ENCODE results near the gene TBCA.
"Not testable (repeated sequence)": the region's sequence is repeated elsewhere in the genome, so short reads cannot be mapped to it uniquely, and the experiment has no call there.

The TBCA gene

GRCh38 chr5:77772729-77773128 is 3.4 kb downstream of the TBCA start:
- DNase-seq (ENCODE audit: low spot score), result no peak

DNA sequence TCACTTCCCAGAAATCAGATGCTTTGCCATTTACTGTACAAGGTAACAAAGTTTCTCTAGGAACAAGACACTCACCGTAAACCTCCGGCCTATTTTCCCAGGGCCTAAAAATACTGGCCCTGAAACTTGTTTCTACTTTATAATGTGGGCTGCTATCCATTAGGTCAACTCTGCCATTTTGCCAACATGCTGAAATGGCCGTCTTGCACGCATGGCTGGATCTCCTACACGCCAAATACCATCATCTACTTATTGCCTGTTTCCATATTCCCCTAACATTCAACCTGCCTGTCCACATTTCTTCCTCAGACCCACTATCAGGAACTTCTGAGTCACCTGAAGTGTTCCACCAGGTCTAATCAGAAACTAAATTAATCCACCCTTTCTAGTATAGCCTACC is 4.7 kb downstream of the TBCA start:
- no peak for DNase-seq (ENCODE audit: low spot score)

DNA sequence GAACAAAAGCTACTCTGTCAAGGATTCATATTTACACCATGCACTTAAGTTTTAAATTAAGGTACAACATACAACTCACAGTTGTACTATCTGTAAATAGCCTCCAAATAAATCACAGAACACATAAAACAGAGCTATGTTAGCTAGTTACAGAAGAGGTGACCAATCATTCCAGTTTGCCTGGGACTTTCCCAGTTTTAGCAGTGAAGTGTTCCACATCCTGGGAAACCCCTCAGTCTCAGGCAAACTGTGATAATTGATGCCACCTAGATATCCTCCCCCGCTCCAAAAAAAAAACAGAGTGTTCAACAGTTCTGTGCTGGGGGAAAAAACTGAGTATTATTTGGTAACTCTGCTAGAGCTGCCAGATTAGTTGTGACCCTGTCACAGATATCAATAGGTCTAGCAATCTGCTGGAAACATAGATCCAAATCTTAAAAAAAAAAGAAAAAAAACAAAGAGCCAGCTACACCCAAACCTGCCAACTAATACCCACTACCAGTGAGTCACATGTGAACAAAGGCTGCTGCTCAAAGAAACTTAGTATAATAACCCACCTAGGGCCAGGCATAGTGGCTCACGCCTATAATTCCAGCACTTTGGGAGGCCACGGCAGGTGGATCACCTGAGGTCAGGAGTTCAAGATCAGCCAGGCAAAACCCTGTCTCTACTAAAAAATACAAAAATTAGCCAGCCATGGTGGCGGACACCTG is 5.7 kb downstream of the TBCA start:
- DNase-seq (ENCODE audit: low spot score), result no peak

DNA sequence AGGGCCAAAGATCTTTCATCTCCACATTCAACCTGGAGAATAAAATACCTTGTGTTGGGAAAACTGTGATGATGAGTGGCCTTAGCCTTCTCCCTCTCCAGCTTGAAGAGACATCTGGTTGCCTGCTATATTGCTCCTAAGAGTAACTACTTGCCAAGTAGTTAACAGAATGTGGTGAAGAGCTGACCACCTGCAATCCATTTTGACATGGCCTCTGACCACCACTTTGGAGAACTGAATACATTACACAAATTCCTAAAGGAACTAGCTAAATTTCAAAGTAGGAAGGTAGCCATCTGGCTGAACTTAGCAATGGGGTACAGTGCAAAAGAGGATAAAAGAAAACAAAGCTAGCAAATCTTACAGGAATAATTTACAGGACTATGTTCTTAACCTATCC is 7.2 kb downstream of the TBCA start:
- DNase-seq (ENCODE audit: low spot score), result no peak

DNA sequence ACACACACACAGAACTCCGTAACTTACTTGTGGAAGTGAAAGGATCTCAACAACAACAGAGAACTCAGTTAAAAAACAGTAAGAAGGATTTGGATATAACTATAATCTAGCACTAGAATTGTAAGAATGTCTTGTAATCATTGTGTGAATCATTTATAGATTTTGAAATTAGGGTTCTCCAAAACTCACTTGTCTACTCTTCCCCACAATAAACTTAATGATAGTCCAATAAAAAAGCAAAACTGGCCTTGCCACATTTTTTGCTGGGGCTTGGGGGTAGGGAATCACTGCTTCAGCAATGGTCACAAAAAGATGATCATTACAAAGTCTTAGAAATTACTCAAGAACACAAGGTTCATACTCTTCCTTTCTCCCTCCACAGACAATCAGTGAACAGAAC is 8.8 kb downstream of the TBCA start:
- no peak for DNase-seq (ENCODE audit: low spot score)

GRCh38 chr5:77761606-77762005 is 14.5 kb downstream of the TBCA start:
- peak; percentile 45 for DNase-seq (ENCODE audit: low spot score)

GRCh38 chr5:77758141-77758938 is 17.8 kb downstream of the TBCA start:
- no peak for DNase-seq (ENCODE audit: low spot score)

- DNase-seq (ENCODE audit: low spot score), result no peak
Observed at GRCh38 chr5:77751328-77752023, 24.7 kb downstream of the TBCA start.

- DNase-seq (ENCODE audit: low spot score), result not testable (repeated sequence)
Observed at GRCh38 chr5:77750928-77751327, 25.2 kb downstream of the TBCA start.

- DNase-seq (ENCODE audit: low spot score), result no peak
Observed at GRCh38 chr5:77748160-77748559, 28.0 kb downstream of the TBCA start.

DNA sequence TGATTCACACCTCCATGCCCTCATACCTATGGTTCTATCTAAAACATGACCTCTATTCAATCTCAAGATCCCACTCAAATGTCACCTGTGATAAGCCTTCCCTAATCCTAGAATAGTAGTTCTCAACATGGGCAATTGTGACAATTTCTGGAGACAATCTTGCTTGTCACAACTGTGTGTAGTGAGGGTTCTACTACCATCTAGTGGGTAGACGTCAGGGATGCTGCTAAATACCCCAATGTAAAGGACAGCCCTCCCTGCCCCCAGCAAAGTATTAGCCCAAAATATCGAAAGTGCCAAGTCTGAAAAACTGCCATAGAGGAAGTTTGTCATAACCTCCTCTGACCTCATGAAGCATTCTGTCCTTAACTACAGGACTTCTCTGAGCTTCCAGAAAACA is 32.0 kb downstream of the TBCA start:
- DNase-seq (ENCODE audit: low spot score), result no peak

DNA sequence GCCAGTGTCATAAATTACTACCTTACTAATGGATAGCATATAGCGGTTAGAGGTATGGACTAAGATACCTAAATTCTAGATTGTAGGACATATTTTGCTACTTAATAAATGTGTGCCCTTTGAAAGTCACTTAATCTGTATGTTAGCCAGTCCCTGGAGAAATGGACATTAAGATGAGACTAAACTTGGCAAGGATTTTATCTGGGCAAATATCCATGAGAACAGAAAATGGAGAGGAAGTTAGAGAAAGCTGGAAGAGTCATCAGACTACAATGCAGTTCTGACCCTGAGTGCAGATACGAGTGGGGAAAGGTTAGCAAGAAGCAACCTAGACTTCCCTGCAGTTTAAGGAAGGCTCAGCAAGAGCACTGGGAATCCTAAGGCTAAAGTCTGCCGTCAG is 33.0 kb downstream of the TBCA start:
- no peak for DNase-seq (ENCODE audit: low spot score)

- DNase-seq (ENCODE audit: low spot score), result no peak
Observed at GRCh38 chr5:77741608-77742007, 34.5 kb downstream of the TBCA start.

- DNase-seq (ENCODE audit: low spot score), result no peak
Observed at GRCh38 chr5:77734885-77735284, 41.3 kb downstream of the TBCA start.

- no peak for DNase-seq (ENCODE audit: low spot score)
Observed at GRCh38 chr5:77733130-77733529, 43.0 kb downstream of the TBCA start.

DNA sequence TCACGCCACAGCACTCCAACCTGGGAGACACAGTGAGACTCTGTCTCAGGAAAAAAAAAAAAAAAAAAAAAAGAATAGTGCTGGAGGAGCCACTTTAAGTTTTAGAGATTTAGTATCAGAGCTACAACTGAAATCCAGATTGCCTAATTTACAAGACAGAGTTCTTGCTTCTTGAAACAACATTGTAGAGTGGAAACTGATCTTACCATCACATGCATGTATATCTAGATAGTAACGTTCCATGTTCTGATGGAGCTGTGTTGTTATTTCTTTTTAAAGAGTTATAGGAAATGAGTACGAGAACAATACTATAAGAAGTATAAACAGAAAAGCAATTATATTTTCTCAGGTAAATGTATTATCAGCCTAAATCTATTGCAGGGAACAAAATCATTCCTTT is 48.9 kb downstream of the TBCA start:
- no peak for DNase-seq (ENCODE audit: low spot score)

- no peak for DNase-seq (ENCODE audit: low spot score)
Observed at GRCh38 chr5:77725616-77726015, 50.5 kb downstream of the TBCA start.

DNA sequence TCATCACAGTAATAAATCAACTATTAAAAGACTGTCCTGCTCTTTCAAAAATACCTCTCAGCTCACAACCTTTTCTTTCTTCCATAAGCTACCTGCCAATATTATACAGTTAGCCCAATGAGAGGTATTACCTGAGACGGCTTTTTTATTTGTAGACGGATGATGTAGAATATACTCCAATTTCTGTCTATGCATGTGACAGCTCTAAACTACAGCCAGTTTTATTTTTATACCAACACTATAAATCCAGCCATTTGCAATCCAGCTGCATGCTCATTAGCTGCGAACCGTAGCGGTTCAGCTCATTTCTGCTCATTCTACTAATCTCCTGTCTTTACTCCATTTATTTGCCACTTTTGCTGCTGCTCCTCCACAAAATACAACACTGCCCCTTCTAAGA is 51.2 kb downstream of the TBCA start:
- DNase-seq (ENCODE audit: low spot score), result no peak

DNA sequence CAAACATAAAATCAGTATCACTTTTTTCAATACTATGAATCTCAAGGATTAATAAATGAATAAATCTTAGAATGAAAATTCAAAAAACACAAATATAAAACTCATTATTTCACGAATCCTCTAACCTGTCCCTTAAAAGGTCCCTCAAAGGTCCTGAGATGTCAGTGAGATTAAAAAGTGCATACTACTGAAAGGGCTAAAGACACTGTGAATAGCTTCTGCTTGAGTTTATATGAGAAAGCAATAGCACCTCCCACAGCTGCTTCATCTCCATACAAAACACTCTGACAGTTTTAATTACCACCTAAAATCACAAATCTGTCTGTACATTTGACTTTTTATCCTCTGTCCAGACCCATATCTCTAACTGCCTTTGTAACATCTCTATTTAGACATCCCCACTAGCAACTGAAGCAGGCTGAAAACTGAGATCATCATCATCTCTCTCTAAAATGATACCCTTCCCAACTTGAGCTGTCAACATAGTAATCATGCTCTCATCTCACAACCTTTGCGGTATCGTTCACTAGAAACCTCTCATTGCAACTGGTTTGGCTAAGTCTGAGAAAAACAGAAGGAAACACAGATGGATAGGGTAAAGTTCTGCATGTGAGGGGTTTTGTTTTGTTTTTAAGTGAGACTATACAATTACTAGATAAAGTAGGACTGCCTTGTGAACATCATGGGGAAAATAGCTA is 56.3 kb downstream of the TBCA start:
- no peak for DNase-seq (ENCODE audit: low spot score)

DNA sequence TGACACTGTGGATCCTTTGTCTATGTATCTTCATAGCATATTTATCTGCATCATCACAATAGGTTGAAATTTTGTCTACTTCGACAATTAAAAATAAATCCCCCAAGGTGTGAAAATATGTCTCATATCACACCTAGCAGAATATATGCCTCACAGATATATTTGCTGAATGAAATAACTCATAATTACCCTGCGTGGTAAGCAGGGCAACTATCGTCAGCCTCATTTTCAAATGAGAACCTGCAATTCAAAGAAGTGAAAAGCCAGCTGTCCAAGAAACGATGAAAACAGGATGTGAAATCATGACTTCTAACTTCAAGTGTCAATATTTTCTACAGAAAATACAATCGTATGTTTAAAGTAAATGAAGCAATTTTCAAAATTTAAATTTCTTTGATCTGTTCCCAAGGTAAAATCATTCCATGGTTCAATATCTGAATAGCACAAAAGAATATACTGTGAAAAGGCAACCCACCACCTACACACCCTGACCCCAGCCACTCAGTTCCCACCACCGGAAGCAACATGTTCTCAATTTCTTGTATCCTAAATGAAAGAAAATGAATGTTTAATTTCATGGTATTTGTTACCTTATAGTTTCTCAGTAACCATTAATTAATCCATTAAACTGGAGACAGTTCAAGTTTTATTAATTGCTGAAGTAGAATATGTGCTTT is 57.1 kb downstream of the TBCA start:
- DNase-seq (ENCODE audit: low spot score), result no peak

DNA sequence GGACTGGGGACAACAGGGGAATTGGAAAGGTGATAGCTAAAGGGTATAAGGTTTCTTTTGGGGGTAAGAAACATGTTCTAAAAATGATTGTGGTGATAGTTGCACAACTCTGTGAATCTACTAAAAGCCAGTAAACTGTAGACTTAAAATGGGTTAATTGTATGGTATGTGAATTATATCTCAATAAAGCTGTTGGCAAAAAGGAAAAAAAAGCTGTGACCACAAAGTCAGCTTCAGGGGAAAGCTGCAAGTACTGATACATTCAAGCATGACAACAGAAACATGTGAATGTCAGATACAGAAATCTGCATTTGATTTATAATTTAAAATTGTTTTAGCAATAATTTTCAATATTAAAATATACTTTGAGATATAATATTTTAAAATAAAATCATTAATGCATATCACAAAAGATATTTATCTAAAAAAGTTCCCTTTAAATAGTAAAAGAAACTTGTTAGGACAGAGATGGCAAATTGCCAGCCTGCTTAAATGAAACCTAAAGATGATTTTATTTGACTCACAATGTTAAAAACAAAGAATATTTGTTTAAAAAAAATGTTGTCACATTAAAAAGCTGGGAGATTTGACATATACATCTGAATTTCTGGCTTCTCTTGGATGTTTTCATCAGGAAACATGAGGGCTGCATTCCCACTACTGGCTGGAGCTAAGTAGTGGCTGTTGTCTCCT is 66.0 kb downstream of the TBCA start:
- DNase-seq (ENCODE audit: low spot score), result no peak
